GM18861 (cell line): Measurements from ENCODE around the gene ROMO1.
"Not testable (repeated sequence)": the region's sequence is repeated elsewhere in the genome, so short reads cannot be mapped to it uniquely, and the experiment has no call there.

Experiments used
- ATAC-seq: cut with Tn5 transposase; IDR thresholded peaks from one replicate; pipeline ENCODE4 v1.9.1; 2021; ENCODE audit not compliant: unreplicated experiment

Gene ROMO1

GRCh38 chr20:35709259-35709658 lies 10.1 kb downstream of the ROMO1 start:
- no peak for ATAC-seq

GRCh38 chr20:35710039-35710438 lies 10.8 kb downstream of the ROMO1 start:
- ATAC-seq, result no peak

- ATAC-seq, result no peak
Observed at GRCh38 chr20:35710884-35711587, 11.8 kb downstream of the ROMO1 start.

- no peak for ATAC-seq
Observed at GRCh38 chr20:35711588-35712209, 12.5 kb downstream of the ROMO1 start.

- not testable (repeated sequence) for ATAC-seq
Observed at GRCh38 chr20:35713120-35713519, 13.9 kb downstream of the ROMO1 start.

- no peak for ATAC-seq
Observed at GRCh38 chr20:35714127-35714526, 14.9 kb downstream of the ROMO1 start.

GRCh38 chr20:35715652-35716051 lies 16.4 kb downstream of the ROMO1 start:
- no peak for ATAC-seq

- ATAC-seq, result no peak
Observed at GRCh38 chr20:35716330-35716729, 17.1 kb downstream of the ROMO1 start.

- not testable (repeated sequence) for ATAC-seq
Observed at GRCh38 chr20:35718321-35718720, 19.1 kb downstream of the ROMO1 start.

- ATAC-seq, result no peak
Observed at GRCh38 chr20:35718972-35719635, 19.9 kb downstream of the ROMO1 start.

GRCh38 chr20:35719717-35720116 lies 20.5 kb downstream of the ROMO1 start:
- ATAC-seq, result no peak

GRCh38 chr20:35720165-35721123 lies 21.2 kb downstream of the ROMO1 start:
- no peak for ATAC-seq

GRCh38 chr20:35721219-35721618 lies 22.0 kb downstream of the ROMO1 start:
- no peak for ATAC-seq

GRCh38 chr20:35721621-35722020 lies 22.4 kb downstream of the ROMO1 start:
- ATAC-seq, result no peak

- ATAC-seq, result not testable (repeated sequence)
Observed at GRCh38 chr20:35723275-35723639, 24.1 kb downstream of the ROMO1 start.

- ATAC-seq, result not testable (repeated sequence)
Observed at GRCh38 chr20:35723652-35724320, 24.6 kb downstream of the ROMO1 start.

GRCh38 chr20:35724321-35725230 lies 25.4 kb downstream of the ROMO1 start:
- no peak for ATAC-seq

GRCh38 chr20:35726842-35727711 lies 27.9 kb downstream of the ROMO1 start:
- no peak for ATAC-seq
